ENCODE results near the gene SLC2A9.

SLC2A9 gene

DNA sequence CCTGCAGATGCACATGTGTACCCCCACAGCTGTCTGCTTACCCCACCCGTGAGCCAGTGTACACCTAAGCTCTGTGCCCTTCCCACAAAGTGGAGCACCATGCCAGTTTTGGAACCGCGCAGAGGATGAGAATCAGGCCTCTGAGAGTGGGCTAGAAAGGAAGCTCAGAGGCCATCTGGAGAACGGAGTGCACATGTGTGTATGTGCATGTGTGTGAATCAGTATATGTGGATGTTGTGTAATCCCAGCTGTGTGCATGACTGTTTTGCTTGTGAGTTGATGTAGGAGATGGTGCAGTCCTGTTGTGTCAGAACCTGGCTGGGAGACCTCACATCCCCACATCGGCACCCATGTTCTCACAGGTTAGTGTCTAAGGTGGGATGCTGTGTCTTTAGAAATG lies 146.9 kb downstream of the SLC2A9 start:
- no peaks in the 10 kb centered on the region for H3K9me3 ChIP-seq (replicated peaks; ENCODE audit: insufficient read depth, low read length)
- H3K79me2 ChIP-seq (ENCODE audit: low read length): no peaks in the 10 kb centered on the region
- no peak overlapping the region for H3K4me2 ChIP-seq (ENCODE audit: low read depth, low read length)
- TF ChIP-seq EZH2 (optimal IDR thresholded peaks at IDR 0.05; ENCODE audit: low read depth, low read length) (no peak), EZH2phosphoT487 (IDR thresholded peaks at IDR 0.05; ENCODE audit: low read length) (no peak)
- TF ChIP-seq, protein P1, sequence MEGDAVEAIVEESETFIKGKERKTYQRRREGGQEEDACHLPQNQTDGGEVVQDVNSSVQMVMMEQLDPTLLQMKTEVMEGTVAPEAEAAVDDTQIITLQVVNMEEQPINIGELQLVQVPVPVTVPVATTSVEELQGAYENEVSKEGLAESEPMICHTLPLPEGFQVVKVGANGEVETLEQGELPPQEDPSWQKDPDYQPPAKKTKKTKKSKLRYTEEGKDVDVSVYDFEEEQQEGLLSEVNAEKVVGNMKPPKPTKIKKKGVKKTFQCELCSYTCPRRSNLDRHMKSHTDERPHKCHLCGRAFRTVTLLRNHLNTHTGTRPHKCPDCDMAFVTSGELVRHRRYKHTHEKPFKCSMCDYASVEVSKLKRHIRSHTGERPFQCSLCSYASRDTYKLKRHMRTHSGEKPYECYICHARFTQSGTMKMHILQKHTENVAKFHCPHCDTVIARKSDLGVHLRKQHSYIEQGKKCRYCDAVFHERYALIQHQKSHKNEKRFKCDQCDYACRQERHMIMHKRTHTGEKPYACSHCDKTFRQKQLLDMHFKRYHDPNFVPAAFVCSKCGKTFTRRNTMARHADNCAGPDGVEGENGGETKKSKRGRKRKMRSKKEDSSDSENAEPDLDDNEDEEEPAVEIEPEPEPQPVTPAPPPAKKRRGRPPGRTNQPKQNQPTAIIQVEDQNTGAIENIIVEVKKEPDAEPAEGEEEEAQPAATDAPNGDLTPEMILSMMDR (IDR thresholded peaks at IDR 0.05; ENCODE audit: low read length): no peak
- no peak for DNase-seq
- H3K9me2 ChIP-seq (replicated peaks; ENCODE audit: insufficient read depth, low read length): no peaks in the 10 kb centered on the region
- no peak overlapping the region for H3K27ac ChIP-seq (ENCODE audit: low read length)
- H2AFZ ChIP-seq (ENCODE audit: low read length): no peak overlapping the region
- no peaks in the 10 kb centered on the region for H4K20me1 ChIP-seq (ENCODE audit: insufficient read depth, low read length)
- H3K9ac ChIP-seq (ENCODE audit: low read length): no peak overlapping the region
- H3K4me1 ChIP-seq (ENCODE audit: low read length): no peaks in the 10 kb centered on the region
- no peaks in the 10 kb centered on the region for H3F3A ChIP-seq (ENCODE audit: insufficient read depth, low read length)
- H3K27me3 ChIP-seq (replicated peaks; ENCODE audit: insufficient read depth, low read length): no peaks in the 10 kb centered on the region
- H3K36me3 ChIP-seq (replicated peaks; ENCODE audit: insufficient read depth, low read length): no peaks in the 10 kb centered on the region
- no peak overlapping the region for H3K4me3 ChIP-seq (ENCODE audit: low read length)

DNA sequence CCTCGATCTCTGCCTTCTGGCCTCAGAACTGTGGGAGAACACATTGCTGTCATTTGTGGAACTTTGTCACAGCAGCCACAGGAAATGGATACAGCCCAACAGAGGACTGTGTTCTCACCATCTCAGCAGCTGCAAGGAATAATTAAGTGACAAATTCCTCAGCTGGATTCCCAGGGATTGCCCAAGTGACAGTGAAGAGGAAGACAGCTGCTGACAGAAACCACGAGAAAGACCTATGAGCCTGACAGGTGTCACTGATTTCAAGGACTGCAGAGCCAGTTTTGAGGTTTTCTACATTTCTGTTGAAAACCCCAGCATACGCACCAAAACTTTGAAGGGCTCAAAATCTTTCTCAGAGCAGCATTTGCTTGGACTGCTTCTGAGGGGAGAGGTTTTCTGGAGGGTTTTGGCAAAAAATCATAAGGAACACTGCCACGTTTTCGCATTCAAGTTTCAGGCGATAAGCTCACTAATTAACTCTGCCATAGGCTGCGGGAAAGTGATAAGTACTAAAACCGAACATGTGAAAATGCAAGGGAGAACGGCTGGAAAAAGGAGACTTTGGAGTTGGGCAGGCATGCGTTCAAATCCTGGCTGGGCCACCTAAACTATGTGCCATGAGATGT lies 151.0 kb downstream of the SLC2A9 start:
- H3K79me2 ChIP-seq (ENCODE audit: low read length): no peaks in the 10 kb centered on the region
- TF ChIP-seq EZH2 (optimal IDR thresholded peaks at IDR 0.05; ENCODE audit: low read depth, low read length) (no peak), EZH2phosphoT487 (IDR thresholded peaks at IDR 0.05; ENCODE audit: low read length) (no peak)
- H3K27ac ChIP-seq (ENCODE audit: low read length): no peak overlapping the region
- H2AFZ ChIP-seq (ENCODE audit: low read length): no peak overlapping the region
- no peak overlapping the region for H3K4me3 ChIP-seq (ENCODE audit: low read length)
- no peaks in the 10 kb centered on the region for H3F3A ChIP-seq (ENCODE audit: insufficient read depth, low read length)
- H4K20me1 ChIP-seq (ENCODE audit: insufficient read depth, low read length): no peaks in the 10 kb centered on the region
- H3K9me2 ChIP-seq (replicated peaks; ENCODE audit: insufficient read depth, low read length): no peaks in the 10 kb centered on the region
- no peaks in the 10 kb centered on the region for H3K36me3 ChIP-seq (replicated peaks; ENCODE audit: insufficient read depth, low read length)
- H3K27me3 ChIP-seq (replicated peaks; ENCODE audit: insufficient read depth, low read length): no peaks in the 10 kb centered on the region
- DNase-seq: no peak
- no peaks in the 10 kb centered on the region for H3K4me1 ChIP-seq (ENCODE audit: low read length)
- H3K9ac ChIP-seq (ENCODE audit: low read length): no peak overlapping the region
- no peaks in the 10 kb centered on the region for H3K9me3 ChIP-seq (replicated peaks; ENCODE audit: insufficient read depth, low read length)
- no peak overlapping the region for H3K4me2 ChIP-seq (ENCODE audit: low read depth, low read length)

DNA sequence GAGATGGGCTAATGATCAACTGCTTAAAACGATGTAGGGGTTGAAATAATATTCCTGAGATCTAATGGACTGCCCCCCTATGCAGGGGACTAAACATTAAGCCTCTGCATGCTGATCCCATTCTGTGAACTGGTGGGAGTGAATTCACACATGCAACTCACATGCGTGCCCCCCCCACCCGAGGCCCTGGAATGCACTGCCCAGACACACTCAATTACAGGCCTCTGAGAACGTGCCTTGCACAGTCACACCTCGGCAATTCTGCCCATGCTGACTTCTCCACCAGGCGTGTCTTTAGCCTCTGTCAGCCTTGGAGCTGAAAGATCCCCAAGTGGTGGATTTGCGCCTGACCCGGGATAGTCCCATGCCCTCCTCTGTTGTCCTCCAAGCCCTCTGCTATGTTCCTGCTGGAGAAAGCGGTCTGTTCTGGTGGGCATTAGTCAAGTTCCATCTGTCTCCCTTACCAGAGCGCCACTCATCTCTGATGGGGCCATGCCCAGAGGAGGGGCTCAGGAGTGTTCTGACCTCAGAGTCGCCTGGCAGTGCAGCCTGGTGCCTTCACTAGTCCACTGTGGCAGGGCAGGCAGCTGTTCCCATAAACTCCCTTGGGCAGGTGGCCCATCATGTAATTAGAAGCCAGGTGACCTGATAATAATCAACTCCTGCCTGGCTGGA lies 153.4 kb downstream of the SLC2A9 start:
- no peaks in the 10 kb centered on the region for H4K20me1 ChIP-seq (ENCODE audit: insufficient read depth, low read length)
- no peaks in the 10 kb centered on the region for H3K27me3 ChIP-seq (replicated peaks; ENCODE audit: insufficient read depth, low read length)
- H3K4me1 ChIP-seq (ENCODE audit: low read length): no peaks in the 10 kb centered on the region
- no peak overlapping the region for H2AFZ ChIP-seq (ENCODE audit: low read length)
- no peaks in the 10 kb centered on the region for H3K9me3 ChIP-seq (replicated peaks; ENCODE audit: insufficient read depth, low read length)
- H3K9ac ChIP-seq (ENCODE audit: low read length): no peak overlapping the region
- DNase-seq: no peak
- no peaks in the 10 kb centered on the region for H3K36me3 ChIP-seq (replicated peaks; ENCODE audit: insufficient read depth, low read length)
- no peaks in the 10 kb centered on the region for H3K79me2 ChIP-seq (ENCODE audit: low read length)
- TF ChIP-seq, protein P1 (IDR thresholded peaks at IDR 0.05; ENCODE audit: low read length): no peak
- no peak for TF ChIP-seq EZH2phosphoT487 (IDR thresholded peaks at IDR 0.05; ENCODE audit: low read length)
- no peak for TF ChIP-seq EZH2 (optimal IDR thresholded peaks at IDR 0.05; ENCODE audit: low read depth, low read length)
- no peak overlapping the region for H3K4me2 ChIP-seq (ENCODE audit: low read depth, low read length)
- H3K4me3 ChIP-seq (ENCODE audit: low read length): no peak overlapping the region
- H3F3A ChIP-seq (ENCODE audit: insufficient read depth, low read length): no peaks in the 10 kb centered on the region
- H3K9me2 ChIP-seq (replicated peaks; ENCODE audit: insufficient read depth, low read length): no peaks in the 10 kb centered on the region
- H3K27ac ChIP-seq (ENCODE audit: low read length): no peak overlapping the region

DNA sequence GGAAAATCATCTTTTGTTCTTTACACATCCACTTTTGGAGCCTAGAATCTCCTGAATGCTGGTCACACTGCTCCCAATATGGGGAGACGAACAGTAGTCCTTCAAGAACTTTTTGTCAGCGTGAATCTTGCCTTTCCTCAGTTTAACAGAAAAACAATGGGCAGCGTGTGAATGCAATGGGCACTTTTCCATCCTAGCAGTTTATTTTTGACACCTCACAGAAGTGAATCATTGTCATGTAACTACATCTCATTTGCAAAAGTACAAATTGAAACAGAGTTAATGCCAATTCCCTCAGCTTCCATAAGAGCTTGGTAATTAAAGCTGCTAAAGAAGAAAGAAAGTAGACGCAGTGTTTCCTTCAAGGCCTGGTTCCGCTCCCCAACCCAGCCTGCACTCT lies 154.4 kb downstream of the SLC2A9 start:
- Histone ChIP-seq H3K4me2 (ENCODE audit: low read depth, low read length) (no peak overlapping the region), H3K9me2 (replicated peaks; ENCODE audit: insufficient read depth, low read length) (no peaks in the 10 kb centered on the region), H3K27ac (ENCODE audit: low read length) (no peak overlapping the region), H3K27me3 (replicated peaks; ENCODE audit: insufficient read depth, low read length) (no peaks in the 10 kb centered on the region), H3K4me3 (ENCODE audit: low read length) (no peak overlapping the region), H3K36me3 (replicated peaks; ENCODE audit: insufficient read depth, low read length) (no peaks in the 10 kb centered on the region), H3K79me2 (ENCODE audit: low read length) (no peaks in the 10 kb centered on the region), H3K4me1 (ENCODE audit: low read length) (no peaks in the 10 kb centered on the region), H3K9ac (ENCODE audit: low read length) (no peak overlapping the region), H4K20me1 (ENCODE audit: insufficient read depth, low read length) (no peaks in the 10 kb centered on the region), H2AFZ (ENCODE audit: low read length) (no peak overlapping the region), H3K9me3 (replicated peaks; ENCODE audit: insufficient read depth, low read length) (no peaks in the 10 kb centered on the region), H3F3A (ENCODE audit: insufficient read depth, low read length) (no peaks in the 10 kb centered on the region)
- DNase-seq: no peak
- TF ChIP-seq EZH2 (optimal IDR thresholded peaks at IDR 0.05; ENCODE audit: low read depth, low read length) (no peak), EZH2phosphoT487 (IDR thresholded peaks at IDR 0.05; ENCODE audit: low read length) (no peak)
- TF ChIP-seq, protein P1 (IDR thresholded peaks at IDR 0.05; ENCODE audit: low read length): no peak
